Measurements from ENCODE around the gene DALRD3. TPM values are rescaled to one million over a fixed set of nuclear protein-coding genes. Genes with fewer than 3 reads are reported as not detected.

The DALRD3 gene
- total RNA-seq, result 22.2 TPM
- 10 to 100 TPM; 30.0 to 40.8 (median 32.1) TPM for polyA plus RNA-seq

DNA sequence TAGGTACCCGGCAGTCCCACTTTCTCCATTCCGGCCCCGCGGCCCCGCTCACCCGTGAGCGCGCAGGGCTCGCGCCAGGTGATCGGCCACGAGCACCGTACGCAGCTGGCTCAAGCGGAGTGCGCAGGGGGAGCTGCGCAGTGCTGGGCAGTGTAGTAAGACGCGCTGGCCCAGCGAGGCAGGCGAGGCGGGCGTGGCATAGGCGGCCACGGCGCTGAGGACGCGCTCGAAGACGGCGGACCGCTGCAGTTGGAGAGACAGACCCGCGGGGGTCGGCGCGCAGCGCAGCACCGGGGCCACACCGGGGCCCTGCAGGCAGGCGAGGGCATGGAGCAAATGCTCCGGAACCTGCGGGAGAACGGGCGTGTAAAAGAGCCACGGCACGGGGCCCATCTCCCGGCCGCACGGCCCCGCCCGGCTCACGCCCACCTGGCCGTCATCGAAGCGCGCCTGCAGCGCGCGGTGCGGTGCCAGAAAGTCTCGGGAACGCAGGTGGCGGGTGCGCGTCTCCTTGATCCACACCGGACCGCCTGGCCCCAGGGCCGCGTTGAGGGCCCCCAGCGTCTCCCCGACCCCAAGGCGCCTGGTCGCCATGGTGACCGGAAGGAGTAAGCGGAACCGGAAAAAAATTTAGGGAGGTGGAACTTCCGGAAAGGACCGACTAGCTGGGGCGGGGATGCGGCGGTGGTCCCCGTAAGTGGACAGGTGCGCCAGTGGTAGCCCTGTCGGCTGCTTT, at the start of gene DALRD3:
DALRD3 (minus strand) TSS at position 610 of the 736 bp plus-strand sequence; CDS start at position 594, 16 bp downstream.
- Mint-ChIP-seq H3K4me1 (peaks cover 8 to 53% (median 22%) of the 10 kb centered on the region in 4 donors), H3K36me3 (peaks cover 11% of the 10 kb centered on the region), H3K9me3 (no peaks in the 10 kb centered on the region), H3K4me3 (peak within 1 kb of the TSS; percentile 86 to 98 (median 96)), H3K27me3 (peaks cover 5% of the 10 kb centered on the region), H3K27ac (peak within 1 kb of the TSS; percentile 85 to 96 (median 90))
- ATAC-seq (ENCODE audit: low read depth in 2 of 2) (peak; percentile 5 to 7), DNase-seq (peak; percentile 62 to 78 (median 65))
- H3K4me3 ChIP-seq (ENCODE audit: low read depth, low read length), result peak within 1 kb of the TSS; percentile 77
- H3K27ac ChIP-seq (ENCODE audit: insufficient read depth, low read length, poor library complexity, severe bottlenecking), result peak within 1 kb of the TSS; percentile 78
- H3K4me1 ChIP-seq (ENCODE audit: control insufficient read depth, insufficient read depth, low read length, poor library complexity, severe bottlenecking), result peaks cover 41% of the 10 kb centered on the region
- H3K27me3 ChIP-seq (ENCODE audit: control insufficient read depth, insufficient read depth, low read length), result no peaks in the 10 kb centered on the region
- H3K36me3 ChIP-seq (ENCODE audit: control insufficient read depth, insufficient read depth, low read length), result peaks cover 33% of the 10 kb centered on the region
- no peaks in the 10 kb centered on the region for H3K9me3 ChIP-seq (ENCODE audit: control insufficient read depth in 2 of 2, low read length in 2 of 2)

- Mint-ChIP-seq H3K9me3 (no peaks in the 10 kb centered on the region), H3K4me3 (no peak overlapping the region), H3K27me3 (no peaks in the 10 kb centered on the region), H3K36me3 (peaks cover 17% of the 10 kb centered on the region), H3K27ac (peak overlapping the region in 1 of 3 donors; percentile 12), H3K4me1 (peaks cover 0 to 7% (median 2%) of the 10 kb centered on the region in 4 donors)
- no peak for DNase-seq
- Histone ChIP-seq H3K4me1 (ENCODE audit: control insufficient read depth, insufficient read depth, low read length, poor library complexity, severe bottlenecking) (no peaks in the 10 kb centered on the region), H3K4me3 (ENCODE audit: low read depth, low read length) (no peak overlapping the region), H3K9me3 (ENCODE audit: control insufficient read depth in 2 of 2, low read length in 2 of 2) (no peaks in the 10 kb centered on the region), H3K27me3 (ENCODE audit: control insufficient read depth, insufficient read depth, low read length) (no peaks in the 10 kb centered on the region), H3K36me3 (ENCODE audit: control insufficient read depth, insufficient read depth, low read length) (peaks cover 55% of the 10 kb centered on the region), H3K27ac (ENCODE audit: insufficient read depth, low read length, poor library complexity, severe bottlenecking) (no peak overlapping the region)
- no peak for ATAC-seq (ENCODE audit: low read depth in 2 of 2)
Observed at GRCh38 chr3:49058011-49058410, 39.6 kb upstream of the DALRD3 start.

DNA sequence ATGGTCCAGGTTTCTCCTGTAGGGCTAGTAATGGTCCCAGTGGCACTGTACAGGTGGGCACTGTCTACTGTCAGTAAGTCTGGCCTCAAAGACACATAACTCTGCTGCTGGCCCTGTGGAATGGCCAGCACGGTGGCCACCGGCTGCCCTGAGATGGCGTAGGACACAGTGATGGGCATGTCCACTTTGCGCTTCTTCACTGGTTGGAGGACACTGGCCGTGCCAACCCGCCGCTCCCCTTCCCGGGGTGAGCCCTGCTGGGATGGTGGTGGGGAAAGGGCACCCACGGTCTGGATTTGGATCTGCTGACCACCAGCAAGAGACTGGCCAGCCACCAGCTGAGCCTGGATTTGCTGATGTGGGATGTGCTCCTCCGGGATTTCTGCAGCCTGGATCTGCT, 38.9 kb upstream of the DALRD3 start:
- H3K27ac Mint-ChIP-seq, result no peak overlapping the region

GRCh38 chr3:49054344-49054862, 36.0 kb upstream of the DALRD3 start:
- H3K9me3 Mint-ChIP-seq, result no peaks in the 10 kb centered on the region
- Histone ChIP-seq H3K4me1 (ENCODE audit: control insufficient read depth, insufficient read depth, low read length, poor library complexity, severe bottlenecking) (no peaks in the 10 kb centered on the region), H3K27ac (ENCODE audit: insufficient read depth, low read length, poor library complexity, severe bottlenecking) (no peak overlapping the region), H3K27me3 (ENCODE audit: control insufficient read depth, insufficient read depth, low read length) (no peaks in the 10 kb centered on the region), H3K9me3 (ENCODE audit: control insufficient read depth in 2 of 2, low read length in 2 of 2) (no peaks in the 10 kb centered on the region), H3K4me3 (ENCODE audit: low read depth, low read length) (no peak overlapping the region), H3K36me3 (ENCODE audit: control insufficient read depth, insufficient read depth, low read length) (peaks cover 54% of the 10 kb centered on the region)
- no peak for ATAC-seq (ENCODE audit: low read depth in 2 of 2)
- no peak for DNase-seq
- H3K36me3 Mint-ChIP-seq, result peaks cover 31% of the 10 kb centered on the region
- peaks cover 0 to 18% (median 9%) of the 10 kb centered on the region in 4 donors for H3K4me1 Mint-ChIP-seq
- no peak overlapping the region for H3K27ac Mint-ChIP-seq
- H3K27me3 Mint-ChIP-seq, result no peaks in the 10 kb centered on the region
- H3K4me3 Mint-ChIP-seq, result no peak overlapping the region

More for the DNA sequence above, 38.9 kb upstream of the DALRD3 start:
- Mint-ChIP-seq H3K36me3 (peaks cover 21% of the 10 kb centered on the region), H3K27me3 (no peaks in the 10 kb centered on the region), H3K4me3 (no peak overlapping the region), H3K9me3 (no peaks in the 10 kb centered on the region), H3K4me1 (peaks cover 0 to 7% (median 3%) of the 10 kb centered on the region in 4 donors)
- H3K27me3 ChIP-seq (ENCODE audit: control insufficient read depth, insufficient read depth, low read length), result no peaks in the 10 kb centered on the region
- H3K27ac ChIP-seq (ENCODE audit: insufficient read depth, low read length, poor library complexity, severe bottlenecking), result no peak overlapping the region
- H3K4me3 ChIP-seq (ENCODE audit: low read depth, low read length), result no peak overlapping the region
- H3K4me1 ChIP-seq (ENCODE audit: control insufficient read depth, insufficient read depth, low read length, poor library complexity, severe bottlenecking), result no peaks in the 10 kb centered on the region
- no peak for DNase-seq
- no peak for ATAC-seq (ENCODE audit: low read depth in 2 of 2)
- H3K9me3 ChIP-seq (ENCODE audit: control insufficient read depth in 2 of 2, low read length in 2 of 2), result no peaks in the 10 kb centered on the region
- peaks cover 58% of the 10 kb centered on the region for H3K36me3 ChIP-seq (ENCODE audit: control insufficient read depth, insufficient read depth, low read length)

GRCh38 chr3:49053543-49053942, 35.2 kb upstream of the DALRD3 start:
- peaks cover 0 to 18% (median 9%) of the 10 kb centered on the region in 4 donors for H3K4me1 Mint-ChIP-seq
- no peaks in the 10 kb centered on the region for H3K27me3 ChIP-seq (ENCODE audit: control insufficient read depth, insufficient read depth, low read length)
- H3K36me3 ChIP-seq (ENCODE audit: control insufficient read depth, insufficient read depth, low read length), result peaks cover 54% of the 10 kb centered on the region
- no peak for DNase-seq
- H3K4me3 ChIP-seq (ENCODE audit: low read depth, low read length), result no peak overlapping the region
- no peak for ATAC-seq (ENCODE audit: low read depth in 2 of 2)
- H3K36me3 Mint-ChIP-seq, result peaks cover 31% of the 10 kb centered on the region
- H3K27ac ChIP-seq (ENCODE audit: insufficient read depth, low read length, poor library complexity, severe bottlenecking), result no peak overlapping the region
- no peaks in the 10 kb centered on the region for H3K27me3 Mint-ChIP-seq
- H3K4me3 Mint-ChIP-seq, result no peak overlapping the region
- H3K4me1 ChIP-seq (ENCODE audit: control insufficient read depth, insufficient read depth, low read length, poor library complexity, severe bottlenecking), result no peaks in the 10 kb centered on the region
- no peak overlapping the region for H3K27ac Mint-ChIP-seq
- H3K9me3 Mint-ChIP-seq, result no peaks in the 10 kb centered on the region
- H3K9me3 ChIP-seq (ENCODE audit: control insufficient read depth in 2 of 2, low read length in 2 of 2), result no peaks in the 10 kb centered on the region

- Mint-ChIP-seq H3K4me3 (no peak overlapping the region), H3K4me1 (peaks cover 0 to 9% (median 2%) of the 10 kb centered on the region in 4 donors), H3K9me3 (peaks cover 0 to 3% (median 0%) of the 10 kb centered on the region in 7 donors), H3K27ac (no peak overlapping the region), H3K36me3 (peaks cover 21% of the 10 kb centered on the region), H3K27me3 (no peaks in the 10 kb centered on the region)
- H3K27me3 ChIP-seq (ENCODE audit: control insufficient read depth, insufficient read depth, low read length), result no peaks in the 10 kb centered on the region
- no peaks in the 10 kb centered on the region for H3K4me1 ChIP-seq (ENCODE audit: control insufficient read depth, insufficient read depth, low read length, poor library complexity, severe bottlenecking)
- H3K9me3 ChIP-seq (ENCODE audit: control insufficient read depth in 2 of 2, low read length in 2 of 2), result no peaks in the 10 kb centered on the region
- ATAC-seq (ENCODE audit: low read depth in 2 of 2), result no peak
- H3K27ac ChIP-seq (ENCODE audit: insufficient read depth, low read length, poor library complexity, severe bottlenecking), result no peak overlapping the region
- H3K36me3 ChIP-seq (ENCODE audit: control insufficient read depth, insufficient read depth, low read length), result peaks cover 70% of the 10 kb centered on the region
- no peak for DNase-seq
- no peak overlapping the region for H3K4me3 ChIP-seq (ENCODE audit: low read depth, low read length)
Observed at GRCh38 chr3:49035281-49035680, 16.9 kb upstream of the DALRD3 start.

DNA sequence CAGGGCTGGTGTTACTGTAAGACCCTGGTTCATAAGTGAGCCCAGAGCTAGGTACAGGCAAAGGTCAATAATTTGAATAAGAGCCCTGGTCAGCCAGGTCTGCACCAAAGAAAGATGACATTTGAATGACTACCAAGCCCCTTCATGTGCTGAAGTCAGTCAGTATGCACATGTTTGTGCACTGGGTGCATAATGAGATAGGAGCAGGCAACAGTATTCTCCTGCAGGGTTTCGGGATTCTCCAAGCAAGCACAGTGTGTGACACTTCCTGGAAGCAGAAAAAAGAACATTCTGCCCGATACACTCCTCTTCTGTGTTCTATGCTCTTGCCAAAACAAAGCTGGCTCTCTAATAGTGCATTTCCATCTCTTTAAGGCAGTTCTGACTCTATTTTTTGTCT, 16.3 kb upstream of the DALRD3 start:
- no peaks in the 10 kb centered on the region for H3K27me3 Mint-ChIP-seq
- Histone ChIP-seq H3K4me3 (ENCODE audit: low read depth, low read length) (no peak overlapping the region), H3K27me3 (ENCODE audit: control insufficient read depth, insufficient read depth, low read length) (no peaks in the 10 kb centered on the region), H3K36me3 (ENCODE audit: control insufficient read depth, insufficient read depth, low read length) (peaks cover 65% of the 10 kb centered on the region), H3K9me3 (ENCODE audit: control insufficient read depth in 2 of 2, low read length in 2 of 2) (no peaks in the 10 kb centered on the region), H3K27ac (ENCODE audit: insufficient read depth, low read length, poor library complexity, severe bottlenecking) (no peak overlapping the region), H3K4me1 (ENCODE audit: control insufficient read depth, insufficient read depth, low read length, poor library complexity, severe bottlenecking) (peaks cover 2% of the 10 kb centered on the region)
- peak overlapping the region in 1 of 4 donors; percentile 24 for H3K4me3 Mint-ChIP-seq
- ATAC-seq (ENCODE audit: low read depth in 2 of 2), result no peak
- H3K9me3 Mint-ChIP-seq, result peaks cover 0 to 3% (median 0%) of the 10 kb centered on the region in 7 donors
- H3K36me3 Mint-ChIP-seq, result peaks cover 21% of the 10 kb centered on the region
- peaks cover 0 to 9% (median 3%) of the 10 kb centered on the region in 4 donors for H3K4me1 Mint-ChIP-seq
- DNase-seq, result no peak
- peak overlapping the region in 2 of 3 donors; percentile 56 to 71 for H3K27ac Mint-ChIP-seq
